GM21381 (cell line): ENCODE data around the gene RAD51B.
"Not testable (repeated sequence)": the region's sequence is repeated elsewhere in the genome, so short reads cannot be mapped to it uniquely, and the experiment has no call there.

ENCODE experiments used
- ATAC-seq: cut with Tn5 transposase; IDR thresholded peaks from one replicate; pipeline ENCODE4 v1.9.1; 2021; ENCODE audit warnings: mild to moderate bottlenecking, moderate library complexity; ENCODE audit not compliant: unreplicated experiment

The RAD51B gene

GRCh38 chr14:68652433-68652690, 832.8 kb downstream of the RAD51B start:
- ATAC-seq: no peak

- no peak for ATAC-seq
Observed at GRCh38 chr14:68653108-68653507, 833.5 kb downstream of the RAD51B start.

- no peak for ATAC-seq
Observed at GRCh38 chr14:68653804-68654203, 834.2 kb downstream of the RAD51B start.

- ATAC-seq: no peak
Observed at GRCh38 chr14:68654471-68654941, 834.9 kb downstream of the RAD51B start.

- no peak for ATAC-seq
Observed at GRCh38 chr14:68655021-68655831, 835.6 kb downstream of the RAD51B start.

- no peak for ATAC-seq
Observed at GRCh38 chr14:68655911-68656316, 836.3 kb downstream of the RAD51B start.

GRCh38 chr14:68656452-68656851, 836.9 kb downstream of the RAD51B start:
- ATAC-seq: no peak

- ATAC-seq: no peak
Observed at GRCh38 chr14:68657300-68658028, 837.9 kb downstream of the RAD51B start.

GRCh38 chr14:68658029-68658509, 838.5 kb downstream of the RAD51B start:
- no peak for ATAC-seq

- ATAC-seq: no peak
Observed at GRCh38 chr14:68658943-68659931, 839.7 kb downstream of the RAD51B start.

- no peak for ATAC-seq
Observed at GRCh38 chr14:68660495-68660894, 840.9 kb downstream of the RAD51B start.

GRCh38 chr14:68661226-68662225, 841.9 kb downstream of the RAD51B start:
- ATAC-seq: no peak

- no peak for ATAC-seq
Observed at GRCh38 chr14:68662392-68662791, 842.8 kb downstream of the RAD51B start.

- ATAC-seq: not testable (repeated sequence)
Observed at GRCh38 chr14:68662826-68663225, 843.2 kb downstream of the RAD51B start.

GRCh38 chr14:68663385-68664076, 844.0 kb downstream of the RAD51B start:
- ATAC-seq: peak; percentile 78

GRCh38 chr14:68664225-68664681, 844.7 kb downstream of the RAD51B start:
- no peak for ATAC-seq

GRCh38 chr14:68665131-68665530, 845.6 kb downstream of the RAD51B start:
- no peak for ATAC-seq

- ATAC-seq: no peak
Observed at GRCh38 chr14:68665792-68666204, 846.2 kb downstream of the RAD51B start.

- no peak for ATAC-seq
Observed at GRCh38 chr14:68666236-68666635, 846.7 kb downstream of the RAD51B start.
